Esophagus squamous epithelium (tissue), 4 donors: Measurements from ENCODE around the gene GLTP.

Experiments
- CTCF ChIP-seq, 6 experiments: fragments of 450-650 bp in 4 of 6; fragments of 200-600 bp in 2 of 6; sonication (generic) in 2 of 6; IDR thresholded peaks; one replicate each; pipeline ENCODE4 v1.5.1; 2016 to 2019; ENCODE audit warnings: antibody characterized with exemption in 6 of 6, mild to moderate bottlenecking in 4 of 6, moderate library complexity in 4 of 6
- POLR2A ChIP-seq, 4 donors: fragments of 450-650 bp; IDR thresholded peaks; one replicate each; pipeline ENCODE4 v1.6.1; 2017; ENCODE audit warnings: antibody characterized with exemption in 4 of 4, mild to moderate bottlenecking in 4 of 4, moderate library complexity in 3 of 4

- TF ChIP-seq CTCF (IDR thresholded peaks at IDR 0.05) (no peak), POLR2A (IDR thresholded peaks at IDR 0.05) (no peak)
Observed at GRCh38 chr12:109873653-109874052, 6.7 kb downstream of the GLTP start.
